ENCODE data around the gene CRNN.

Gene CRNN

GRCh38 chr1:152413909-152414308 lies at the start of gene CRNN:
Gene CRNN (minus strand): TSS chr1:152414263. CDS start chr1:152412233, 2,030 bp downstream.
- DNase-seq: no peak
- intact Hi-C loops (cut with DNase I): no loop called here

- intact Hi-C loops (cut with DNase I): no loop called here
- DNase-seq: no peak
These were observed 48.6 kb upstream of the CRNN start for GRCh38 chr1:152462636-152463035.

GRCh38 chr1:152461544-152461943 lies 47.5 kb upstream of the CRNN start:
- DNase-seq: peak in 29 of 42 donors; percentile 6 to 81 (median 44)
- intact Hi-C loops (cut with DNase I): no loop called here

- no peak for DNase-seq
- intact Hi-C loops (cut with DNase I): no loop called here
These were observed 46.5 kb upstream of the CRNN start for GRCh38 chr1:152460529-152460899.

- DNase-seq: peak; percentile 25 to 89 (median 72)
- intact Hi-C loops (cut with DNase I): loop anchor here (2.0 kb wide), 1 partner anchor 271 kb away; no protein-coding TSS in a partner anchor
These were observed 45.8 kb upstream of the CRNN start for GRCh38 chr1:152459596-152460528.

- DNase-seq: peak; percentile 19 to 92 (median 81)
- intact Hi-C loops (cut with DNase I): loop anchor here (2.0 kb wide), 1 partner anchor 270 kb away; no protein-coding TSS in a partner anchor
These were observed 44.5 kb upstream of the CRNN start for GRCh38 chr1:152458384-152459185.

GRCh38 chr1:152457561-152457960 lies 43.5 kb upstream of the CRNN start:
- DNase-seq: no peak
- intact Hi-C loops (cut with DNase I): no loop called here

- DNase-seq: no peak
- intact Hi-C loops (cut with DNase I): no loop called here
These were observed 43.0 kb upstream of the CRNN start for GRCh38 chr1:152457071-152457470.

- DNase-seq: no peak
- intact Hi-C loops (cut with DNase I): no loop called here
These were observed 37.2 kb upstream of the CRNN start for GRCh38 chr1:152451254-152451653.

- intact Hi-C loops (cut with DNase I): no loop called here
- DNase-seq: no peak
These were observed 35.6 kb upstream of the CRNN start for GRCh38 chr1:152449661-152450060.

- intact Hi-C loops (cut with DNase I): no loop called here
- no peak for DNase-seq
These were observed 34.4 kb upstream of the CRNN start for GRCh38 chr1:152448496-152448895.

- no peak for DNase-seq
- intact Hi-C loops (cut with DNase I): no loop called here
These were observed 34.0 kb upstream of the CRNN start for GRCh38 chr1:152448095-152448494.

- DNase-seq: no peak
- intact Hi-C loops (cut with DNase I): no loop called here
These were observed 33.4 kb upstream of the CRNN start for GRCh38 chr1:152447484-152447883.

- no peak for DNase-seq
- intact Hi-C loops (cut with DNase I): no loop called here
These were observed 30.0 kb upstream of the CRNN start for GRCh38 chr1:152444045-152444444.

- intact Hi-C loops (cut with DNase I): no loop called here
- DNase-seq: no peak
These were observed 28.7 kb upstream of the CRNN start for GRCh38 chr1:152442765-152443164.

- no peak for DNase-seq
- intact Hi-C loops (cut with DNase I): no loop called here
These were observed 28.2 kb upstream of the CRNN start for GRCh38 chr1:152442301-152442700.

- intact Hi-C loops (cut with DNase I): no loop called here
- DNase-seq: no peak
These were observed 27.7 kb upstream of the CRNN start for GRCh38 chr1:152441756-152442155.

GRCh38 chr1:152440635-152441471 lies 26.8 kb upstream of the CRNN start:
- peak; percentile 43 to 87 (median 70) for DNase-seq
- intact Hi-C loops (cut with DNase I): no loop called here

Measured in head of caudate nucleus (tissue), 42 donors.